IPS DF 19.7 (cell line): ENCODE data around the gene DLEU7.
A peak's percentile ranks its signal among the peaks of the same experiment; 100 is the strongest.

Source experiments
- DNase-seq: peaks from one replicate; pipeline ENCODE4 v3.0.0-alpha.2; 2013; ENCODE audit warnings: low read depth, low spot score

DLEU7 gene

DNA sequence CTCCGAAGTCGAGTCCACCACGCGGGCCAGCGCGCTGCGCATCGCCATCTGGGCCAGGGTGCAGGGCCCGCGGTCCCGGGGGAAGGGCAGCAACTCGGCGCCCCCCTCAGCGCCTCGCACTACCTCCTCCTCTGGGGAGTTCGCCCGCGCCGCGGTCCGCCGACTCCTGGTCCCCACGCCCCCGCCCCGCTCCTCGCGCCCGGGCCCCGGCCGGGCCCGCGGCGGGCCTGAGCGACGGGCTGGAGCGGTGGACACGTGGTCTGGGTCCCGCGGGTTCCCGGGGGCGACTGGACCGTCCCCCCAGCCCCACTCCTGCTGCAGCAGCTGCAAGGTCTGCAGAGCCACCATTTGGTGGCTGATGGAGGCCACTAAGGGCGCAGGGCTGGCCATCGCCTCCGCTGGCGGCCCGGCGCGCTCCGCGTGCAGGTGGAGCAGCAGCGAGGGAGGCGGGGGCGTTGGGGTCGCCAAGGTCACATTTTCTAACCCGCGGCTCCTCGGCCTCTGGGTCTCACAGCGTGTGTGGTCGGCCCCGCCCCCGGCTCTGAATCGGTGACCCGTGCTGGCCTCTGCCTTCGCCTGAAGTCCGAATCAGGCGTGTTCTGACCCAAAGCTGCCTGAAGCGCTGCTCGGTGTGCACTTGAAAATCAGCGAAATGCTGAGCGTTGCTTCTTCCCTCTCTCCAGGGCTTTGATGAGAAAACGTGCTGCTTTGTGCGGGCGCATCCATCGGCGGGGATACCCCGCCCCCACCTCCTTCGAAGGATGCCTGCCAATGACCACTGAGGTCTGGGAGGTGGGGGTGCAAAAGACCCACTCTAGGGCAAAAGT lies at the start of gene DLEU7:
TSS of gene DLEU7 (minus strand) at position 436 of the 827 bp plus-strand sequence. CDS start at position 390, 46 bp downstream.
- DNase-seq = peak; percentile 17

DNA sequence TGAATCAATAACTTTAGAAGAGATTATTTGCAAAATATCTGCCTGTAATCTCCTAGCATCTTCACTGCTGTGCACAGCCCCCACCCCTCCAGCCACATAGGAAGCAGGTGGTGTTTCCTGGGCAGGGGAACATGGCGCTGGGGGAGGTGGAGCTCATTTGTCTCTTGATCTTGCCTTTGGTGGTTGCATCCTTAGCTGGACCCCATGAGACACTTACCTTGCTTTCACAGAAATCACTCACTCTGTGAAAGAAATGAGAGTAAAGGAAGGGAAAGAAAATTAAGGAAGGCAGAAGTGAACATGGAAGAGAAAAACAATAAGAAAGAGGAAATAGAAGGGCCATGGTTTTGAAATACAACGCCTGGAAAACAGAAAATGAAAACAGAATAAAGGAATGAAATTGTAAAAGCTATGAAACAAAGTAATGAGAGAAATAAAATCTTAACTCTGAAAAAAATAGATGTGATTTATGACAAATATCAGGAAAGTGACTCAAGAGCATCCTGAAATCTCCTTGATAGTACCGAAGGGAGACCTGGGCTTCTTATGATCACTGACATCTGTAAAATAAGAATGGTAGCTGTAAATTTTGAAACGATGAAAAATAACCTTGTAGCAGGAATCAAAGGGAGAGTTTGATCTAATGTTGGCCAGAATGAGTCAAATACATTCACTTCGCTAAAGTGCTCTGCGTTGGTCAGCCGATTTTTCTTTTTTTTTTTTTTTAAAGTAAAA lies 48.9 kb upstream of the DLEU7 start:
- no peak for DNase-seq

DNA sequence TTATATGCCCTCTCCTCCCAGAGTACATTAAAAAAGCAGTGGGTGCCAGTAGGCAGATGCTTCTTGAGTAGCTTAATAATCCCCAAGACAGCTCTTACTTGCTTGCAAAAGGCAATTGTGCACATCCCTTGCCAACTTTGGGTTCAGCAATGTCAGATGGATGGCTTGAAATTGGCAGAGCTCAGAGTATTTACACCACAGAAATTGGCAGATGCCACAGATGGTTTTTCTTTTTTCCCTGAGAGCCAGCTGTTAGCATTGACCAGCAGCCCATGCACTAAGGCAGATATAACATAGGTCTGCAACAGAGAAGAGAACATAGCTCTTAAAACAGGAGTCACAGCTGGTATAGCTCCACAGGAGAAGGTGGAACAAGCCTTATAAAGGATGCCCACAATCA lies 47.7 kb upstream of the DLEU7 start:
- no peak for DNase-seq

DNA sequence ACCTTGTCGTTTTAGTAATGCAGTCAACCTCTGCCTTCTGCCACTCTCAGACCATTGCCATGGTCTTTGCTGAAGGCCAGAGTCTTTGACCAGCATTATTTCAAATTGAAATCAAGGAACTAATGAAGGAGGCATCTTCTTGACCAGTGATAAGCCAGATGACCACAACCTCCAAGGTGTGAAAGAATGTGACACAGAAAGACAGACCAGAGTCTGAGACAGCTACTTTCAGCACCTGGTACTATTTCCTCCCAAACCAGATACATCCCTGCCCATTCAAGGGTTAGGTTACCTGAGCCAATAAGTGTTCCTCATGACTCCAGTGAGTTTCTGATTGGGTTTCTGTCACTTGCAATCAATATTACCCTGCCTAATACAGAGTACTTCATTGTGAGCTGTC lies 45.8 kb upstream of the DLEU7 start:
- DNase-seq = no peak

DNA sequence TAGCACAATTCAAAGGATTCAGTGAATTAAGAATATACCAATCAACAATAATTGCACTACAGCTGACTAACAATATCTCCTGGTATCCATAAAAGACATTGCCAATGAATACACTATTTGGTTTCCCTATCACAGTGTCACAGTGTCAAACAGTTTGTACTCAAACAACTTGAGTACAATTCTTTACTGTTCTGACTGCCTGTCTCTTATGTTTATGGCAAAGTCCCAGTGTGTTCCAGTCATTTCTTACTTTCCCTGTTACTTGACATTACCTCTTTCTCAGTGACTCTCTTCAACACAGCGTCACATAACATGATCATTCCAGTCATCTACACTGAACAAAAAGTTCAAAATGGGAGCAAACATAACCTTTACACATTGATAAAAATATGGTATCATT lies 44.9 kb upstream of the DLEU7 start:
- no peak for DNase-seq

DNA sequence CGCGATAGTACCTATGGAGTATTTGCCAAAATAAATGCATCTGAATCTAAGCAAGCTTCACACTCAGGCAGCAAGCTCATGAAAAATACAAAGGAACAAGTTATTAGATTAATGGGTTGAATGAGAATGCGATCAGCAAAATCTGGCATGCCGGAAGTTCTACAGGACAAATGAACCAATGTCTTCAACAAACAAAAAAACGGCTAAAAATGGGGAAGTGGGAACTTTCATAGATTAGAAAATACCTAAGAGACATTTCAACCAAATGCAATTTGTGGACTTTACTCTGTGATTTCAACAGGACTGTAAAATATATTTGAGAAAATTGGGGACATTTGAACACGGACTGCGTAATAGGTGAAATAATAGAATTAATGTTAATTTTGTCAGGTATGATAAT lies 43.7 kb upstream of the DLEU7 start:
- no peak for DNase-seq

DNA sequence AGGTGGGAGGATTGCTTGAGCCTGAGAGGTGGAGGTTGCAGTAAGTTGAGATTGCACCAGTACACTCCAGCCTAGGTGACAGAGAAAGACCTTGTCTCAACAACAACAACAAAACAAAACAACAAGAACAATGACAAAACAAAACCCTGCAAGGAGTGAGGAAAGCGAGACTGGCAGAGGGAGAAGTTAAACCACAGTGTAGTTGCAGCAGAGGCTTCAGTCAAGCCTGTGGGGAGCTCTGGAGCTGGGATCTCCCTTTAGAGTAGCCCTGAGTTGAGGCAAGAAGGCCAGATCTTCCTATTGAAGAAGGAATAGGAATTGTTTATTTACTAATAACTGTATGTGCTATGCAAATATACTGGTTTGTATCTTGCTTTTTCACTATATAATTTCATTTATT lies 40.8 kb upstream of the DLEU7 start:
- DNase-seq = no peak

DNA sequence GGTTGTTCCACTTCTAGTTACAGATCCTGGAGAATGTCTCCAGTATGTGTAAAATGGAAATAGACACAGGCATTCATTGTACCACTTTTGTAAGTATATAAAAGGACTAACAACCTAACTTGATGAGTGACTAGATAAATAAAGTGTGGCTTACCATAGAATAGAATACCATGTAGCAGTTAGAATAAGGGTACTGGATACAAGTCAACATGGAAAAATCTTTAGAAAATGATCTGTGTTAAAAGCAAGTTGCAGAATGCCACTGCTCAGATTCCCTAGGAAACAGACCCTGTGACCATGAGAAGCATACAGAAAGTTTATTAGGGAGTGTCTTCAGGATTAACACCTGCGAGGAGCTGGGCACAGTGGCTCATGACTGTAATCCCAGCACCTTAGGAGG lies 40.2 kb upstream of the DLEU7 start:
- DNase-seq = no peak

DNA sequence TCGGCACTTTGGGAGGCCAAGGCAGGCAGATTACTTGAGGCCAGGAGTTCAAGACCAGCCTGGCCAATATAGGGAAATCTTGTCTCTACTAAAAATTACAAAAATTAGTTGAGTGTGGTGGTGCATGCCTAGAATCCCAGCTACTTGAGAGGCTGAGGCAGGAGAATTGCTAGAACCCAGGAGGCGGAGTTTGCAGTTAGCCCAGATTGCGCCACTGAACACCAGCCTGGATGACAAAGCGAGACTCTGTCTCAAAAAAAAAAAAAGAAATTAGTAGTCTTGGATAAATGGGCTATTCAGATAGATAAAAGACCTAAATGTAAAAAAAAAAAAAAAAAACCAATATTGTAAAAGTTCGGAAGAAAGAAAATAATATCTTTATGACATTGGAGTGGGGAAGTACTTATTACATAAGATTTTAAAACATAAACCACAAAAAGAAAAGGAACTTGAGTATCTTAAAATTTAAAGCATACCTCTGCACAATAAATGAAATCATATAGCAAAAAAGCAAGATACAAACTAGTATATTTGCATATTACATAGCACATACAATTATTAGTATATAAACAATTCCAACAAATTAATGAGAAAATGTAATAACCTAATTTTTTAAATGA lies 39.4 kb upstream of the DLEU7 start:
- no peak for DNase-seq

DNA sequence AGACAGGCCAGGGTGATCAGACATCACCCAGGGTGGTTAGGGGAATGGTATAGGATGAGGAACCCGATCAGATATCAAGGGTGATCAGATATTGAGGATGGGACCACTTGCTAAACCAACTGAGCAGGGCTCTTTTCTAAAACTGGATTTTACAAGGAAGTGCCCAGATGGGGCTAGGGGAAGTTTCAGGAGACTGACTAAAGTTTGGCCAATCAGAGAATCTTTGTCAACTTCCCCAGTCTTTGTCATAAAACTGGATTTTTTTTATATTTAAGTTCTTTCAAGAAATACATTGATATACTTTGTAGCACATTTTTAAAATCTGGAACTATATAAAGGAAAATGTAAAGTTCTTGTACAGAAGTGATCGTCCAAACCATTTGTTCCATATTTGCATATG lies 30.5 kb upstream of the DLEU7 start:
- no peak for DNase-seq

DNA sequence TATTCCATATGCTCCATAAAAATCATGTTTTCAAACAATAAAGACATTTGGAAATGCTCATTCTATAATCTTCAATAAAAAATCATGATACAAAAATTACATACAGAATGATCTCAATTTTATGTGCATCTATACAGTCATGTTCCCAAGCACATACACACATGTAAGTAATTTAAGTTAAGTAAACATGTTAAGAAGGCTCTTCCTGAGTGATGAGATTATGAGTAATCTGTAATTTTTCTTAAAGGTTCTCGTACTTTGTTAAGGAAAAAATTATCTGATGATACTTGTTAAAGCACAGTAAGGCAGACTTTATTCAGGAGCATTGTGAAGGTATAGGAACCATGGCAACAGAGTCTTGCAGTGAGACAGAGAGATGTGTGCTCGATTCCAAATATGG lies 30.0 kb upstream of the DLEU7 start:
- DNase-seq = no peak

DNA sequence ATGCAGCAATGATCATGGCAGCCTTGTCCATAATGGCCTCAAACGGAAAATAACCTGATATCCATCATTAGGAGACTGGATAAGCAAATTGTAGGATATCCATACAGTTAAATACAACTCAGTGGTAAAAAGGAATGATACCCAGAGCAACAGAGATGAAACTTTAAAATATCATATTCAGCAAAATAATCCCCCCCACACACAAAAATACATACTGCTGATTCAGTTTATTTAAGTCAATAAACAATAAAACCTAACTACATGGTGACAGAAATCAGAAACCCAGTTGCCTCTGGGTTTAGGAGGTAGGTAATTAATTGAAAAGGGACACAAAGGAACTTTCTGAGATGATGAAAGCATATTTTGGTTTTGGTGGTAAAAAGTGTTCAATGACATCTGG lies 27.9 kb upstream of the DLEU7 start:
- DNase-seq = no peak

DNA sequence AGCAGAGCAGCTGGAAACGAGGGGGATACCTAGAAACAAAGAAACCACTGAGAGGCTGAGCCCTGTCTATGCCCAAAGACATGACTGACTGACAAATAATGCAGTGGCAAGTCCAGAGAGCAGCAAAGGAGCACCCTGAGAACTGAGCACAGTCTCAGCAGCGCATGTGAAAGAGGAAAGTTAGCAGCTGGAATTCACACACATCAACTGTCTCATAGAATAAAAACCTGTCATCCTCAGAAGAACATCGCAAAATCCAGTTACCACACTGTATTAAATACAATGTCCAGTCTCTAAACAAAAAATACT lies 24.1 kb upstream of the DLEU7 start:
- no peak for DNase-seq

DNA sequence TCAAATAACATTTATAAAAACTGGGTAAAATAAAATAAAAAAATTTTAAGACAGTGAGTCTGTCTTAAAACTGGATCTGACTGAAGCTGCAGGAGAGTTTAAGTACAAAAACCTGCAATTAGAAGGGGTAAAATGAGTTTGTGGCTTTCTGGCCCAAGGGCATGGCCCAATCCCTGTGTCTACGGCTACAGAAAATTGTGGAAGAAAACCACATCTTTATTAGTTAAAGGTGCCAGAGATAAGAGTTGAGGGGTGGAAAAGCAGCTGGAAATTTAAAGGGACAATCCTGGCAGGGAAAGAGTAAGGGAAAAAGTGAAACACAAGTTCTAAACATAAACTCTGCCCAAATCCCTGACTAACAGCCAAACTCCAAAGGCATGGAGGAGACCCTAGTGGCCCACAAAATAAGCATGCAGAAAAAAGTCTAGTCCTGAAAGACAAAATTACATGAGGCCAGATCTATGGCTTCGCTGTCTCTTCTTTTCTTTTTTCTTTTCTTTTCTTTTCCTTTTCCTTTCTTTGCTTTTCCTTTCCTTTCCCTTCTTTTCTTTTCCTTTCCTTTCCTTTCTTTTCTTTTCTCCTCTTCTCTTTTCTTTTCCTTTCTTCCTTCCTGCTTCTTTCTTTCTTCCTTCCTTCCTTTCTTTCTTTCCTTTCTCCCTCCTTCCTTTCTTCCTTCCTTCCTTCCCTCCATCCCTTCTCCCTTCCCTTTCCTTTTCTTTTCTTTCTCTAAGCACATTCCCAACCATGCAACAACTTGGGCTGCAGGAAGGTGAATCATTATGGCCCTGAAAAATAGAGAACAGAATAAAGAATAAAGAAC lies 23.5 kb upstream of the DLEU7 start:
- no peak for DNase-seq

DNA sequence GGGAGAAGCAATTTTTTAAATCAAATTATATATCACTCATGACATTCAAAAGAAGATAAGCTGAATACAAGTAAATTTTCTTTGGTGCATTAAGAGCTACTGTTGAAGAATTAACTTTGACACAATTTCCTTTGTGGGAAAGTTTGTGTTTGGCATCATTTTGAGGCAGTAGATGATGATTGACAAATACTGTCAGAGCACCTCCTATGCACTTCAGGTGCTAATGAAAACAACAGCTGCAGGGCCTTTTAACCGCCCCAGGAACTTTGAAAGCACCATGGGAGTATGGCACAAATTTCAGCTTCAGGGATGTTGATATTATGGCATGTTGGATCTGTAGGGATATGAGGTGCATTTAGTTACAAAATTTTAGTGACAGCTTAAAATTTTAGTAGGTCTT lies 21.0 kb upstream of the DLEU7 start:
- no peak for DNase-seq

DNA sequence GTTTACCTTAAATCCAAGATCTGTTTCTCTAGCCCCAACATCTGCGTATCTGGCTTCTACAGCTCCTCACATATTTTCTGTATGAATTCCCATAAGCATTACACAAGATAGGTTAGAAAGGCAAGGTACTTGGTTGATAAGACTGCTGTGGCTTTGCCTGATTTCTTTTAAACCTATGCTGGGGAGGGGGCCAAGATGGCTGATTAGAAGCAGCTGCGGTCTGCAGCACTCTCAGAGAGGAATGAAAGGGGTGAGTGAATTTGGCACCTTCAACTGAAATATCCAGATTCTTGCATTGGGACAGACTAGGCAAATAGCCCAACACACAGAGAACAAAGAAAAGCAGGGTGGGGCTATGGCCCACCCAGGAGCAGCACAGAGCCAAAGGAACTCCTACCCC lies 12.2 kb upstream of the DLEU7 start:
- DNase-seq = no peak

DNA sequence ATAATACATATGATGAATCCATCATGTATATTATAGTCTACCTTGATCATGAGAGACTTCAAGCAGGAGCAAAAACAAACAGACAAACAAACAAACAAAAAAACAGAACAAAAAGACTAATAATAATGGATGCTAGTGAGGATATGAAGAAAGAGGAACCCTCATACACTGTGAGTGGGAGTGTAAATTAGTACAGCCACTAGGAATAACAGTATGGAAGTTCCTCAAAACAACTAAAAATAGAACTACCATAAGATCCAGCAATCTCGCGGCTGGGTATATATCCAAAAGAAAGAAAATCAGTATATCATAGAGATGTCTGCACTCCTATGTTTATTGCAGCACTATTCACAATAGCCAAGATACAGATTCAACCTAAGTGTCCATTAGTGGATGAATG lies 7.0 kb upstream of the DLEU7 start:
- DNase-seq = no peak

DNA sequence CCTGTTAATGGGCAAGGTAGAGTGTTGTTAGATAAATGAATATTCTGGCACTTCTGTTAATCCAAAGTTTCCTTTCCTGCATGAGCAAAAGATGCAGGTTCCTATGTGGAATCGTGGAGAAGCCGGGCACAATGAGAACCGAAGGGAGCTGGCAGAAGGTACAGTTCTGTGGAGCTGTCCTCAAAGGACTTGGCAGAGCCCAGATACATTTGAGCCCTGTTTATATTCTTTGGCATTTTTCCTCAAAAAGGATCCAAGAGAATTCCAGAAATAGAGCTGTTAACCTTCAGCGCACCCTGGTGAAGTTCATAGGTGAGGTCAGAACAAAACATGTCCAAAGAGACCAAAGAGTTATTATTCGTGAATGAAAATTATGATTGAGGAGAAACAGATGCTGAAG lies 4.0 kb upstream of the DLEU7 start:
- no peak for DNase-seq

DNA sequence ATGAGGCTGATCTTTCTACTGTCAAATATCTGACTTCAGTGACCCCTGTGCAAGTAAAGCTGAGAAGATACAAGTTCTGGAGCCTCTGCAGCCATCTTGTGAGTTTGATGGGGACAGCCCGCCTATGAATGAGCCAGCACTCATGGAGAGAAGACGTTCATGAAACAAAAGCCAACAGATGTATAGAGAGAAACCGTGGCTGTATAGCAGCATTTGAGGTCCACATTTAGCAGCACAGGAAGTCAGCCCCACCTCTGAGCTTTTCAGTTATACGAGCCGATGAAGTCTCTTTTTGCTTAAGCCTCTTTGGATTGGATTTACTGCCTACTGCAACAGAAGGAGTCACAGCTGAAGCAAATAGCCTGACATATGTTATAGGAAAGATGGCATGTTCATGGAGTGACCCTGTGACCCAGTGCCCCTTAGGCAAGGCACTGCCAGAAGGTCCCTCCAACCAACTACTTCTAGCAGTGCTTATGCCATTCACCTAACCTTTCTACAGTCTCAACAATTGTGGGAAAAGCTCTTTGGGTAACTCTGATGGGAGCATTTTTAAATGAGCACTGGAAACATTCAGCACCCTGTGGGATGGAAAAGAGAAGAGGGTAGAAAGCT lies 3.5 kb upstream of the DLEU7 start:
- DNase-seq = no peak

DNA sequence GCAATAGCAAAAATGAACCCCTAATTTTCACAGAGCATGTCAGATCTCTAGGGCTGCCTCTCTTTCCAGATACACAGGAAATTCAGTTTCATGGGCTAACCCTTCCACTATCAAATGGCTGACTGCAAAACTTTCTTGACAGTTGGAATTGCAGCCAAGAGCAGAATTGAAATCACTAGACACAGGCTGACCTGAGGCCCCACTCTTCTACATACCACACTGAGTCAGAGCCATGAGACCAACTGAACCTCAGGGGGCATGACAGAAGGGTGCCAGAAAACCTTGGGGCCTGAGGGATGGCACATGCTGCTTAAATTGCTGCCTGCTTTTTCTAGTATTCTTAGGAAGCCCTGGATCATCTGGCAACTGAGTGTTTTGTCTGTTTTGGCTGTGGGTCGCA lies 1.7 kb upstream of the DLEU7 start:
- DNase-seq = no peak

DNA sequence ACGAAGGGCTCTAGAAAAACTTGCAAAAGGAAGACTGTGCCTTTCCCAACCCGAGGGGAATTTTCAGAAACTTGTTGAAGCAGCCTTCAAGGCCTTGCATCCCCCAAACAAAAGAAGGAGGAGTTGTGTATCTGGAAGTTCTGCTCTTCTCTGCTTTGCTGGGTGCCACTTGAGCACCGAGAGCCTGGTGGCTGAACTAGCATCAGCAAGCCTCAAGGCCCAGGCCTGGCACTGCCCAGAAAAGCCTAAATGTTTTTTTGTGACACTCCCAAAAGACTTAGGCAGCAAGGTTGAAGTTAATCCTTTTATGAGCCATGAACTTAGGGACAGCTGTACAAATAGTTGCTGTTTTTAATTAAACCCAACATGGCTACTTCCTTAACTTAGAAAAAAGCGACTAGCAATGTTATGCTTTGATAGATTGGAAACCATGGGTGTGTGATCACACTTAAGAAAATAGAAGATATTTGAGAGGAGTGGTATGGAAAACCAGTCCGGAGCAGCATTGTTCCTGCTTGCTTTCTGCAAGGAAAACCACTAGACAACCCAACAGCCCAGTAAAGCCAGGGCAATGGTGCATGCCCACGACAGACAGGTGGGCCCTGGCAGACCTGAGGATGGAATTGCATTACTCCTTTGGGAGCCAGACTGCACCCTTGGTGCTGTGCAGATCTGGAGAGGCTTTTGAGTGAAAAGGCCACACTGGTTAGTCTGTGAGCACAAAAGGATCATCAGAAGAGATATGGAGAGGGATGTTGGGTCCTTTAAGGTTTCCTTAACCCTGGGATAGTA lies 788 bp upstream of the DLEU7 start:
- no peak for DNase-seq
